Stimulated activated CD8-positive, alpha-beta memory T cell treated with anti-CD3 and anti-CD28 coated beads, Interleukin-15, amount 100 ng/mL, for 48 hours (primary cell): Measurements from ENCODE around the gene ITSN1.

Source experiments
- DNase-seq, 2 donors: peaks; one replicate each; pipeline ENCODE4 v3.0.0-alpha.2; 2020; ENCODE audit warnings: low read depth in 2 of 2

The ITSN1 gene

GRCh38 chr21:33931052-33931798, 288.9 kb downstream of the ITSN1 start:
- DNase-seq = peak in 1 of 2 donors; percentile 54

- DNase-seq = no peak
Measured at GRCh38 chr21:33931799-33932390, 289.6 kb downstream of the ITSN1 start.

GRCh38 chr21:33932731-33933130, 290.4 kb downstream of the ITSN1 start:
- DNase-seq = no peak

- no peak for DNase-seq
Measured at GRCh38 chr21:33936301-33937038, 294.2 kb downstream of the ITSN1 start.

GRCh38 chr21:33937146-33937545, 294.8 kb downstream of the ITSN1 start:
- no peak for DNase-seq

GRCh38 chr21:33937931-33938339, 295.6 kb downstream of the ITSN1 start:
- no peak for DNase-seq

- no peak for DNase-seq
Measured at GRCh38 chr21:33938381-33938780, 296.1 kb downstream of the ITSN1 start.

GRCh38 chr21:33939226-33939625, 296.9 kb downstream of the ITSN1 start:
- DNase-seq = no peak

GRCh38 chr21:33940164-33940880, 298.0 kb downstream of the ITSN1 start:
- no peak for DNase-seq

GRCh38 chr21:33940881-33941245, 298.6 kb downstream of the ITSN1 start:
- DNase-seq = no peak

GRCh38 chr21:33942426-33942825, 300.1 kb downstream of the ITSN1 start:
- no peak for DNase-seq

GRCh38 chr21:33943293-33943692, 301.0 kb downstream of the ITSN1 start:
- no peak for DNase-seq

GRCh38 chr21:33944185-33944763, 302.0 kb downstream of the ITSN1 start:
- DNase-seq = no peak

GRCh38 chr21:33945652-33946270, 303.5 kb downstream of the ITSN1 start:
- no peak for DNase-seq

- DNase-seq = peak; percentile 78
Measured at GRCh38 chr21:33947451-33948095, 305.3 kb downstream of the ITSN1 start.

- DNase-seq = peak; percentile 76 to 80
Measured at GRCh38 chr21:33948096-33948950, 306.0 kb downstream of the ITSN1 start.

- no peak for DNase-seq
Measured at GRCh38 chr21:33948951-33949444, 306.7 kb downstream of the ITSN1 start.
